GM19438 (cell line): ENCODE measurements around the gene ALDH2.
"Not testable (repeated sequence)": the region's sequence is repeated elsewhere in the genome, so short reads cannot be mapped to it uniquely, and the experiment has no call there.

ENCODE experiments used
- ATAC-seq: cut with Tn5 transposase; IDR thresholded peaks from one replicate; pipeline ENCODE4 v1.9.1; 2021; ENCODE audit warnings: low read depth; ENCODE audit not compliant: unreplicated experiment

The ALDH2 gene

GRCh38 chr12:111781085-111781658 is 14.4 kb downstream of the ALDH2 start:
- ATAC-seq: no peak

GRCh38 chr12:111783046-111783445 is 16.3 kb downstream of the ALDH2 start:
- ATAC-seq: no peak

- no peak for ATAC-seq
These were observed 18.2 kb downstream of the ALDH2 start for GRCh38 chr12:111784953-111785352.

- ATAC-seq: no peak
These were observed 18.9 kb downstream of the ALDH2 start for GRCh38 chr12:111785651-111786050.

GRCh38 chr12:111788178-111788654 is 21.5 kb downstream of the ALDH2 start:
- ATAC-seq: no peak

GRCh38 chr12:111789779-111790178 is 23.0 kb downstream of the ALDH2 start:
- no peak for ATAC-seq

- no peak for ATAC-seq
These were observed 24.8 kb downstream of the ALDH2 start for GRCh38 chr12:111791507-111791906.

- no peak for ATAC-seq
These were observed 25.6 kb downstream of the ALDH2 start for GRCh38 chr12:111792155-111792855.

GRCh38 chr12:111792856-111793235 is 26.1 kb downstream of the ALDH2 start:
- no peak for ATAC-seq

- ATAC-seq: no peak
These were observed 31.4 kb downstream of the ALDH2 start for GRCh38 chr12:111798182-111798581.

- ATAC-seq: no peak
These were observed 33.0 kb downstream of the ALDH2 start for GRCh38 chr12:111799758-111800157.

GRCh38 chr12:111803038-111803626 is 36.4 kb downstream of the ALDH2 start:
- no peak for ATAC-seq

GRCh38 chr12:111803851-111804250 is 37.1 kb downstream of the ALDH2 start:
- ATAC-seq: no peak

- ATAC-seq: no peak
These were observed 39.6 kb downstream of the ALDH2 start for GRCh38 chr12:111806304-111806703.

GRCh38 chr12:111807232-111807631 is 40.5 kb downstream of the ALDH2 start:
- ATAC-seq: no peak

GRCh38 chr12:111812881-111813741 is 46.4 kb downstream of the ALDH2 start:
- no peak for ATAC-seq

GRCh38 chr12:111816065-111816615 is 49.4 kb downstream of the ALDH2 start:
- no peak for ATAC-seq

- not testable (repeated sequence) for ATAC-seq
These were observed 50.2 kb downstream of the ALDH2 start for GRCh38 chr12:111816898-111817297.

- ATAC-seq: no peak
These were observed 51.6 kb downstream of the ALDH2 start for GRCh38 chr12:111818340-111818739.
